Head of caudate nucleus (tissue), 42 donors: Measurements from ENCODE around the gene SERBP1.
A peak's percentile ranks its signal among the peaks of the same experiment; 100 is the strongest.
"Not testable (repeated sequence)": the region's sequence is repeated elsewhere in the genome, so short reads cannot be mapped to it uniquely, and the experiment has no call there.

Experiments
- DNase-seq, 42 donors: peaks; one replicate each; pipeline versions ENCODE4 v3.0.0 to v3.0.0-alpha.2; 2020 to 2021; ENCODE audit warnings: mixed read lengths in 7 of 42
- intact Hi-C: fragments of 100-400 bp; cut with DNase I; formaldehyde crosslinking; loops from one replicate; pipeline ENCODE4 v1.15.0; 2022

The SERBP1 gene

DNA sequence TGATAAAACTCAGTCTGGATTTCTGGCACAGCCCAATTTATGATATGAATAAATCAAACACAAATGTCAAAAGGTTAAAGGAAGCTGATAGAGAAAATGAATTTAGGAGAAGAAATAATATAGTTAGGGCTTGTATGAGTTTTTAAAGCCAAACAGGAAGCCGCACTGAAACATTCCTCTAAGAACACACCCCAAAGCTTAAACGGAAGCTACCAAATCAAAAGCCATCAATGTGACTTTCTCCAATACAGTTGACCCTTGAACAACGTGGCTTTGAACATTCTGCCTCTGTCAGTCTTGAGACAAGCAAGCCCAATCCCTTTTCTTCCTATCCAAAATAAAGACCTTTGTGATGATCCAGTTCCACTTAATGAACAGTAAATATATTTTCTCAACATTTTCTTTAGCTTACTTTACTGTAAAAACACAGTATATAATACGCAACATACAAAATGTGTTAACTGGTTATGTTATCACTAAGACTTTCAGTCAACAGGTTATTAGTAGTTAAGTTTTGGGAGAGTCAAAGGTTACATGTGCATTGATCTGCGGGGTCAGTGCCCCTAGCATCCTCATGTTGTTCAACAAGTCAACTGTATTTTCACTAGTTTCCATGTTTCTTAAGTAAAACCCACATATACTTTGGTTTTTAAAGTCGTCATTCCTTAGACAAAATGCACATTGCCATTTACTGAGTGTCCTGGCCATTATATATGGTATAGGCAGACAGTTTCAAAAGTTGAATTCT lies 11.2 kb downstream of the SERBP1 start:
- intact Hi-C loops = no loop called here
- no peak for DNase-seq

- intact Hi-C loops, DNase-seq: not testable (repeated sequence)
Observed at GRCh38 chr1:67417733-67418132, 12.5 kb downstream of the SERBP1 start.

- intact Hi-C loops = no loop called here
- DNase-seq = no peak
Observed at GRCh38 chr1:67415041-67415440, 15.2 kb downstream of the SERBP1 start.

- DNase-seq = no peak
- intact Hi-C loops = no loop called here
Observed at GRCh38 chr1:67414574-67414973, 15.6 kb downstream of the SERBP1 start.

DNA sequence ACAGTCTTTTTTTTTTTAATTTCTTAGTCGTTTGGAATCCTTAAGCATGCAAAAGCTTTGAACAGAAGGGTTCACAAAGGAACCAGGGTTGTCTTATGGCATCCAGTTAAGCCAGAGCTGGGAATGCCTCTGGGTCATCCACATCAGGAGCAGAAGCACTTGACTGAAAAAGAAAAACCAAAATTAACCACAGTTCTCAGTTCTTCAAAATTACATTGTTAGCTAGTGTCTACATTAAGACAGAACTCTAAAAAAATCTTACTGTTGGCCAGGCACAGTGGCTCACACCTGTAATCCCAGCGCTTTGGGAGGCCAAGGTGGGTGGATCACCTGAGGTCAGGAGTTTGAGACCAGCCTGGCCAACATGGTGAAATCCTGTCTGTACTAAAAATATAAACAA lies 17.1 kb downstream of the SERBP1 start:
- DNase-seq, intact Hi-C loops: not testable (repeated sequence)

DNA sequence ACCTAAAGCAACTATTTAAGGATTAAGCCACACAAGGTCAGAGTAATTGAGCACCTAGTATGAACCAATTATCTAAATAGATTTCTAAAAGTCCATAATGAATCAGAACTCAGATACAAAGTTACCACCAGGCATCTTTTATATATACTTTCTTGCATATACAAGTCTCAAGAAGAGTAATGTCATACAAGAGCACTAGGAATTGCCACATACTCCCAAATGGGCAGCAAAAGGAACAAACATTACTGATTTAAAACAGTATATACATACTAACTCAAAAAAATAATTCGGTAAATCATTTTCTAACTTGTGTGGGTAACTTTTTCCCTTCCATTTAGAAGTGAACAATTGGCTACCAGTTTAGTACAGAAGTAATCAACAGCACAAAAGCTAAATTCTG lies 22.1 kb downstream of the SERBP1 start:
- intact Hi-C loops = no loop called here
- DNase-seq = no peak

GRCh38 chr1:67407498-67407897 lies 22.7 kb downstream of the SERBP1 start:
- intact Hi-C loops = no loop called here
- DNase-seq = no peak

DNA sequence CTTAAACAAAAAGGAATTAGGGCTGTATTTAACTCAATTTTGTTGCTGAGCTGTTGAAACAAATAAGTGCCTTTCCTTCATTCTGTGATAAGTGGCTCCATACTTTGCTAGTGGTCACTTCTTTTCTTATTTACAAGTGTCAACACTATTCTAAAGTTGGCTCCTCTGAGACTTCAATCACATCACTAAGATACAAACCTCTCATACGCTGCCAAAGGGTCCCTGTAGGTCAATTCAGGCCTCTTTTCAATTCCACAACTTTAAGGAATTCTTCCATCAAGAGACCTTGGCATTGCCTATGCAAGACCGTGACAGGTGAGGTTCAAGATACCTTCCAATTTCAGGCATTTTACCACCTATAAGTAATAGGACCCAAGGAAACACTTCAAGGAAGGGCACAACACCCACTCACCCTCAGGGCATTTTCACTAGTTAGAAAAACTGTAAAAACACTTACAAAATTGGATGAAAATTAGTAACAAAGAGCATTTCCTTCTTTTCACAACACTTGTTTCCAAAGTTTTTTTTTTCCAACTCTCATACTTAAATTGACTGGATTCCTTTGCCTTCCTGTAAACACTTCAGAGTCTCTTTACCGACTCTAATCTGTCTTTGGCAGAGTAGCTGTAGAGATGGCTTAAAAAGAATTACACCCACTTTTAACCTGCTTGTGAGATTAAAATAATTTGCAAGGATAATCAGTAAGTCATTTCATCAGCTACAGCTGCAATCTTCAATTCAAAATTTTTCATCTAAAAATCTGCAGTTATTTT lies 24.5 kb downstream of the SERBP1 start:
- intact Hi-C loops = no loop called here
- DNase-seq = no peak

DNA sequence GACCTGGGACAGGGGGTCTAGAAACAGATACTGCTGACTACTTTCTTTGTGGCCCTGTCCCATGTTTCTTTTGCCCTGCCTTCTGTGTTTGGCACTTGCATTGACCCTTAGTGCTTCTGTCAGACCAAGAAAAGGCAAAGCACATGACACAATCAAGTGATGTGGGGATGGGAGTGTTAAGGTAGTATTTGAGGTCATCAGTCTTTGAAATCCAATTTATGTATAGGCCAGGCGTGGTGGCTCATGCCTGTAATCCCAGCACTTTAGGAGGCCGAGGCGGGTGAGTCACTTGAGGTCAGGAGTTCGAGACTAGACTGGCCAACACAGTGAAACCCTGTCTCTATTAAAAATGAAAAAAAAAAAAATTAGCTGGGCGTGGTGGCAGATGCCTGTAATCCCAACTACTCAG lies 26.0 kb downstream of the SERBP1 start:
- DNase-seq = no peak
- intact Hi-C loops = no loop called here

DNA sequence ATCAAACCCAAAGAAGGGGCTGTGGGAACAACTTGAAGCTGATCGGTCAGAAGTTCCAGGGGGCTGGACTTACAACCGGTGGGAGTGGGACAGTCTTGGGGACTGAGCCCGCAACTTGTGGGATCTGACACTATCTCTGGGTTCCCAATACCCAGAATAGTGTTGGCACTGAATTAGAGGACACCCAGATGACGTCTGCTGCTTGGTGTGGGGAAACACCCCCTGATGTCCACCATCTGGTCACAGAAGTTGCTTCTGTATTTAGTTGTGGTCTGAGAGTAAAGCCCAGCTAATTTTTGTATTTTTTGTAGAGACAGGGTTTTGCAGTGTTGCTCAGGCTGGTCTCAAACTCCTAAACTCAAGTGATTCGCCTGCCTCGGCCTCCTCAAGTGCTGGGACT lies 28.8 kb downstream of the SERBP1 start:
- DNase-seq = no peak
- intact Hi-C loops = no loop called here

GRCh38 chr1:67400029-67400786 lies 30.0 kb downstream of the SERBP1 start:
- DNase-seq, intact Hi-C loops: not testable (repeated sequence)

GRCh38 chr1:67399199-67399993 lies 30.8 kb downstream of the SERBP1 start:
- no peak for DNase-seq
- intact Hi-C loops = no loop called here

- no peak for DNase-seq
Observed at GRCh38 chr1:67394548-67394947, 35.7 kb downstream of the SERBP1 start.

DNA sequence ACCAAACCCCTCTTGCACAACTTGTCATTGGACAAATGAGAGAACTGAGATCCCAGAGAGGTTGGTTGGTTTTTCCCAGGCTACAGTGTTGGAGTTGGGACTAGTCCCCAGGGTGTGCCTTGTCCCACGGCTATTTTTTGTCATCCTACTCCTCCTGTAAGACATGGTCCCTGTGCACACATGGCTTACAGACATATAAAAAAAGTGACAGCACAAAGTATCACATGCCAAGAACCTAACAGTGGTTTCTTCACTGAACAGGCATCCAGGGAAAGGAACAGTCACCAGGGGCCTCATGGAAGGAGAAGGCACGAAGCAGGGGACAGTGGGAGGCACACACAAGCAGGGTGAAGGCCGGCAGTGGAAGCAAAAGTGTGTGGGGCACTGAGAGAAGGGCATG lies 36.5 kb downstream of the SERBP1 start:
- DNase-seq = no peak
- intact Hi-C loops = no loop called here

More at GRCh38 chr1:67394548-67394947, 35.7 kb downstream of the SERBP1 start:
- intact Hi-C loops = no loop called here

DNA sequence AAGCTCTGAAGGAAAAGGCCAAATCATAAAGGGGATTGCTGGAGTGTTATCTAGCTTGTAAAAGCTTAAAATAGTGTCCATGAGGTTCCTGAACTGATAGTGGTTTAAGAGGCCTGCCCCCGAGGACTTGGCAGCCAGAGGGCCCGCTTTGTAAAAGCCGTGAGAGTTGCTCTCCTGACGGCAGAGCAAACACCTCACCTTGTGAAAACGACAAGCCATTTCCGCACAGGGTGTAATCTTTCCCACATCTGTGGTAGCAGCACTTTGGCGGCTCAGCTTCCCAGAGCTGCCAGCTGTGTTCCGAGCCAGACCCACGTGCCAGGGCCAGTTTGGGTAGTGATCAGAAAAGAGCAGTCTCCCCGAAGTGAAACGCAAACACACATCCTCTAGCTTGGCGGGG lies 37.0 kb downstream of the SERBP1 start:
- intact Hi-C loops = no loop called here
- peak in 2 of 42 donors; percentile 3 to 17 for DNase-seq

DNA sequence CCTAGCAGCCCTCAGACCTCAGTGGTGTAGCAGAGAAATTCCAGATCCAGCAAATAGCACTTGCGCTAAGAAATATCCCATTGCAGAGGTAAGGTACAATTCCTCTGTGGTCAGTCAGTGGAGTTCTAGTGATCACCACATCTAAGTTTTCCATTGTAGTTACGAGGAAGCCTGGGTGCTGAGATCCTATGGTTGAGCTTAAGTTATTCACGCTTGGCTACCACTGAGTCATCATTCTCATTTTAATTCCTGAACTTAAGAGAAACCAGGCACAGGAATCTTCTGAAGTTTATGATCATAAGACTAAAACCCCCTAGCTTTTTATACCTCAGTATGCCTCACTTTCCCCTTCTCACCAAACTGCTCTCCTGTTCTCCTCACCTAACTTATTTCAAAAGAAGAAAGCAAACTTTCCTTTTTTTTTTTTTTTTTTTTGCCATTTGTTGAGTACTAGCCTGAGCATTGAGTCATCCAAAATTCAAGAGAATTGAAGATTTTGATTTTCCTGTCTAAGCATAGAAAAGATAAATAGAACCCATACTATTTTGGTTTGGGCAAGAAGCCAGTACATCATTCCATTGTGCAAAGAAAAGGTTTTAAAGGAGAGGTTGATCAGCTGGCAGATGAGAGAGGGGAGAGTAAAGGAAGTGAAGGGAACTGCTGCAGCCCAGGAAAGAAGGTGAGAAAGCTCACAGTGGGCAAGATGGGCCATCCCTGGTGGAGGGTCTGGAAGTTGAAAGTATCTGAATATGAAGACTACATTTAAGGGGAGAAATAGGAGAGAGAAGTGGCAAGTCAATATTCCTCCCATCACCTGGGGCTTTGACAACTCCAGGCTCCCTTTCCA lies 39.9 kb downstream of the SERBP1 start:
- DNase-seq = no peak

GRCh38 chr1:67383999-67384638 lies 46.1 kb downstream of the SERBP1 start:
- intact Hi-C loops = no loop called here
- DNase-seq = no peak

More for the DNA sequence above, 39.9 kb downstream of the SERBP1 start:
- intact Hi-C loops = no loop called here

DNA sequence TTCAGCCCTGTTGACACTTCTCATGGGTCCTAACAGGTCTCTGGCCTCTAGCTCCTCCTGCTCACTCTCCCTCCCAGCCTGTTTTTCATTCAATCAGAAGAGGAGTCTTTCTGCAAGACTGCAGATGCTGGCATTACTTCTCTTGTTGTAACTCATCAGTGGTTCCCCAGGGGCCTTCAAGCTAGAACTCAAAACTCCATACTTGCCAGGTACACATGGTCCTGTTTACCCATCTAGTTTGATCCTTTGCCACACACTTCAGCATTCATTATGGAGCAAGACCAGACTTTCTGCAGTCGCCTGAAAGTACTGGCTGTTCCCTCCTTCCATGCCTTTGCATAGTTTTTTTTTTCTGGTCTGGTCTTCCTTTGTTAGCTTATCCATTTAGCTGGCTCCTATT lies 47.9 kb downstream of the SERBP1 start:
- intact Hi-C loops = no loop called here
- DNase-seq = no peak
